HepG2 (cell line): ENCODE measurements around the gene NUAK1. TPM values are rescaled to one million over a fixed set of nuclear protein-coding genes. Genes with fewer than 3 reads are reported as not detected.

Experiments used
- ATAC-seq: fragments of 200-7000 bp; cut with Tn5 transposase; 3 replicates; pipeline ENCODE4 v1.9.1; 2020; ENCODE audit warnings: mild to moderate bottlenecking, moderate library complexity
- BruUV-seq: library from RNA; stranded (reverse); fragments of 400-500 nt; replicated peaks from 2 replicates; lab custom pipeline; 2021; lab: Mats Ljungman, UMichigan
- CTCF ChIA-PET: fragments of 300-600 bp; formaldehyde crosslinking; extraction: SDS; loops from one replicate; lab custom pipeline; 2021; ENCODE audit warnings: low total read pairs, inconsistent platforms, low intra/inter-chr PET ratio; lab: Yijun Ruan, JAX
- POLR2A ChIA-PET: fragments of 350-600 bp; sonication (Branson Sonifier 250); formaldehyde crosslinking; loops from one replicate; lab custom pipeline; 2020; ENCODE audit warnings: antibody characterized with exemption, inconsistent platforms; lab: Yijun Ruan, JAX
- DNase-seq: peaks from one replicate; pipeline ENCODE4 v3.0.0-alpha.2; 2015; ENCODE audit warnings: low spot score
- FAIRE-seq: peaks from 3 replicates; lab custom pipeline; 2011; peaks lifted over from hg19 to GRCh38; lab: Jason Lieb, UNC
- H2AFZ ChIP-seq: one replicate; pipeline ENCODE4 v1.6.1; 2011; ENCODE audit warnings: low read length, inconsistent platforms
- H3K27ac ChIP-seq: fragments of 300-600 bp; 3 replicates; pipeline ENCODE4 v1.8.0; 2011; ENCODE audit warnings: mixed run types, mild to moderate bottlenecking, mixed read lengths, low read length, inconsistent platforms; ENCODE audit not compliant: insufficient read depth; ENCODE audit errors: extremely low read length
- H3K27me3 ChIP-seq, 2 experiments: fragments of 200-600 bp in 1 of 2; 2 replicates in 1 of 2; 3 replicates in 1 of 2; pipeline versions ENCODE4 v1.6.0 to v1.8.0; 2011; ENCODE audit warnings: low read length in 2 of 2, mild to moderate bottlenecking in 2 of 2, moderate library complexity in 2 of 2, inconsistent platforms in 1 of 2; ENCODE audit not compliant: insufficient read depth in 2 of 2, control insufficient read depth in 1 of 2
- H3K36me3 ChIP-seq, 2 experiments: fragments of 200-600 bp in 1 of 2; replicated peaks in 1 of 2; 2 replicates in 1 of 2; 3 replicates in 1 of 2; pipeline versions ENCODE4 v1.5.1 to v1.8.0; 2011; ENCODE audit warnings: low read length in 2 of 2, inconsistent platforms in 1 of 2; ENCODE audit not compliant: insufficient read depth in 2 of 2, control insufficient read depth in 1 of 2
- H3K4me1 ChIP-seq: 2 replicates; pipeline ENCODE4 v1.5.1; 2012; ENCODE audit warnings: low read length, inconsistent platforms; ENCODE audit not compliant: insufficient read depth
- H3K4me2 ChIP-seq: 2 replicates; pipeline ENCODE4 v1.6.0; 2011; ENCODE audit warnings: low read depth, low read length, inconsistent platforms
- H3K4me3 ChIP-seq, 3 experiments: fragments of 200-600 bp in 1 of 3; sonication (generic), shearing (Covaris generic) in 1 of 3; replicated peaks in 1 of 3; 2 replicates each; pipeline ENCODE4 v1.5.1; 2011 to 2016; ENCODE audit warnings: low read length in 3 of 3, inconsistent platforms in 2 of 3, low read depth in 2 of 3, mild to moderate bottlenecking in 2 of 3, control low read depth in 1 of 3, mixed read lengths in 1 of 3; ENCODE audit not compliant: insufficient read depth in 1 of 3
- H3K79me2 ChIP-seq: one replicate; pipeline ENCODE4 v1.6.1; 2011; ENCODE audit warnings: low read length, inconsistent platforms; ENCODE audit not compliant: insufficient read depth
- H3K9ac ChIP-seq: 2 replicates; pipeline ENCODE4 v1.6.0; 2011; ENCODE audit warnings: mild to moderate bottlenecking, low read depth, low read length, inconsistent platforms; ENCODE audit not compliant: insufficient read depth
- H3K9me3 ChIP-seq: 2 replicates; pipeline ENCODE4 v1.5.1; 2012; ENCODE audit warnings: mild to moderate bottlenecking, low read length
- H4K20me1 ChIP-seq: 2 replicates; pipeline ENCODE4 v1.6.0; 2011; ENCODE audit warnings: inconsistent platforms, mild to moderate bottlenecking, low read length, moderate library complexity; ENCODE audit not compliant: insufficient read depth
- AHR ChIP-seq: IDR thresholded peaks from 2 replicates; pipeline ENCODE4 v1.6.1; 2018; ENCODE audit warnings: missing genetic modification reagents, missing compliant biosample characterization
- ARNTL ChIP-seq: sonication (generic); formaldehyde crosslinking; IDR thresholded peaks from 2 replicates; pipeline ENCODE4 v1.4.0; 2020; ENCODE audit warnings: mild to moderate bottlenecking, missing genetic modification reagents
- FOSL1 ChIP-seq: sonication (generic); formaldehyde crosslinking; IDR thresholded peaks from 2 replicates; pipeline ENCODE4 v1.9.0; 2021; ENCODE audit warnings: missing genetic modification reagents, borderline replicate concordance
- FOXA1 ChIP-seq, 2 experiments: fragments of 450-650 bp in 1 of 2; sonication (generic) in 1 of 2; formaldehyde crosslinking in 1 of 2; IDR thresholded peaks; 2 replicates each; pipeline versions ENCODE4 v1.4.0 to v1.6.1; 2016 to 2020; ENCODE audit warnings: missing genetic modification reagents in 1 of 2
- GABPB1 ChIP-seq: IDR thresholded peaks from 2 replicates; pipeline ENCODE4 v1.6.1; 2016; ENCODE audit warnings: mild to moderate bottlenecking, missing genetic modification reagents, moderate library complexity, missing compliant biosample characterization
- HNF4A ChIP-seq: sonication (generic); formaldehyde crosslinking; IDR thresholded peaks from 2 replicates; pipeline ENCODE4 v1.4.0; 2020; ENCODE audit warnings: missing genetic modification reagents
- HNRNPLL ChIP-seq: fragments of 200-400 bp; formaldehyde crosslinking; IDR thresholded peaks from 2 replicates; pipeline ENCODE4 v1.6.1; 2017; ENCODE audit warnings: mild to moderate bottlenecking, low read depth, low read length; ENCODE audit not compliant: poor library complexity, severe bottlenecking
- MTA1 ChIP-seq: sonication (generic); formaldehyde crosslinking; IDR thresholded peaks from 2 replicates; pipeline ENCODE4 v1.4.0; 2020; ENCODE audit warnings: missing genetic modification reagents, mild to moderate bottlenecking, borderline replicate concordance
- RXRB ChIP-seq: IDR thresholded peaks from 2 replicates; pipeline ENCODE4 v1.6.1; 2016; ENCODE audit warnings: borderline replicate concordance, missing genetic modification reagents, missing compliant biosample characterization
- TAF1 ChIP-seq: sonication (generic); formaldehyde crosslinking; IDR thresholded peaks from 2 replicates; pipeline ENCODE4 v1.4.0; 2020; ENCODE audit warnings: missing genetic modification reagents
- ZNF124 ChIP-seq: sonication (generic); formaldehyde crosslinking; IDR thresholded peaks from 2 replicates; pipeline ENCODE4 v1.4.0; 2020; ENCODE audit warnings: missing genetic modification reagents
- ZNF253 ChIP-seq: sonication (generic); formaldehyde crosslinking; IDR thresholded peaks from 2 replicates; pipeline ENCODE4 v1.8.0; 2022; ENCODE audit warnings: mild to moderate bottlenecking, missing genetic modification reagents, borderline replicate concordance
- WGBS: methylation state at CpG from one replicate; pipeline ENCODE4 v1.1.6; 2017; ENCODE audit warnings: low lambda C conversion rate; 5-methylcytosine and 5-hydroxymethylcytosine counted together
- in situ Hi-C: cut with HindIII; loops from 2 replicates; pipeline ENCODE4 v1.10.0; 2017; ENCODE audit warnings: low pct_unique_long_range_greater_than_20kb; ENCODE audit not compliant: extremely low pct_ligation_motif_present
- intact Hi-C: fragments of 100-400 bp; cut with micrococcal nuclease; formaldehyde crosslinking; loops from one replicate; pipeline ENCODE4 v1.10.0; 2022; ENCODE audit not compliant: unreplicated experiment
- polyA plus RNA-seq, 8 experiments: library from polyadenylated mRNA; depleted of rRNA in 3 of 8; stranded (reverse) in 7 of 8; unstranded in 1 of 8; fragments of >200 nt; fragmentation: Illumina TruSeq in 4 of 8; extraction: Trizol in 4 of 8; gene quantifications; 2 replicates each; pipeline versions ENCODE4 v1.2.1 to v1.2.3, GENCODE V29; 2011 to 2016; ENCODE audit warnings: low read depth in 4 of 8, missing spikeins in 1 of 8, mixed read lengths in 1 of 8; ENCODE audit not compliant: insufficient read depth in 1 of 8
- total RNA-seq, 5 experiments: library from RNA; depleted of rRNA; stranded (reverse); fragments of >200 nt; fragmentation: Illumina TruSeq; extraction: Trizol; gene quantifications; 2 replicates each; pipeline ENCODE4 v1.2.3, GENCODE V29; 2016; ENCODE audit warnings: low read depth in 1 of 5
- TF ChIP-seq, protein P1 (sequence below): sonication (generic); formaldehyde crosslinking; conservative IDR thresholded peaks from 2 replicates; pipeline ENCODE4 v1.8.0; 2022; ENCODE audit warnings: mild to moderate bottlenecking, moderate library complexity, missing genetic modification reagents
- TF ChIP-seq, protein P2 (sequence below): sonication (generic); formaldehyde crosslinking; IDR thresholded peaks from 2 replicates; pipeline ENCODE4 v1.4.0; 2020; ENCODE audit warnings: missing genetic modification reagents, borderline replicate concordance
- TF ChIP-seq, protein P3 (sequence below): sonication (generic); formaldehyde crosslinking; IDR thresholded peaks from 2 replicates; pipeline ENCODE4 v1.4.0; 2020; ENCODE audit warnings: missing genetic modification reagents
- TF ChIP-seq, protein P4 (sequence below): sonication (generic); formaldehyde crosslinking; IDR thresholded peaks from 2 replicates; pipeline ENCODE4 v1.4.0; 2020; ENCODE audit warnings: low read depth, mild to moderate bottlenecking, missing genetic modification reagents

NUAK1 gene
- total and polyA plus RNA-seq, 2 of the 13 experiments (the other 11 are each of a cell fraction or from before 2014, with no cell fraction given) = 1.7 to 1.9 TPM

DNA sequence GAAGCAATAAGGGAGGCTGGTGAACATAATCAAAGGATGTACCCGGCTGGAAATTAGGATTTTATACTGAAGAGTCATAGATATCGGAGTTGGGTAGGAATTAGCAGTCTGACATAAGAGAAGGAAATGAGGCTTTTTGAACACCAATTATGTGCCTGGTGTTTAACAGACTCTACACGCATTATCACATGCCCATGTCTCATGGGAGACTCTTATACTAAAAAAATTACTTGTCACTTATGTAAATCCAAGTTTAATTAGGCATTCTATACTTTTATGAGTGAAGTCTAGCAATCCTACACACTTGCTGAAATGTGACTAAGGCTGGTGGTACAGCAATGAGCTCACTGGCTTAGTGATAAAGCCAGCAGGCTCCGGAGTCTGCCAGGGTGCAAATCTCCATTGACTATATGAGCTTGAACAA lies 93.5 kb downstream of the NUAK1 start:
- Histone ChIP-seq H3K27ac (no peak overlapping the region), H3K4me2 (no peak overlapping the region), H2AFZ (no peak overlapping the region), H3K9me3 (no peaks in the 10 kb centered on the region), H3K4me1 (no peaks in the 10 kb centered on the region), H4K20me1 (no peaks in the 10 kb centered on the region), H3K27me3 (peaks cover 2 to 14% of the 10 kb centered on the region in 2 experiments; a peak in 3 of 5 replicates), H3K4me3 (no peak overlapping the region), H3K79me2 (no peaks in the 10 kb centered on the region), H3K36me3 (no peaks in the 10 kb centered on the region), H3K9ac (no peak overlapping the region)
- intact Hi-C loops = loop anchor here (5.0 kb wide), 1 partner anchor 52 kb away; no protein-coding TSS in a partner anchor
- no peak for DNase-seq
- ChIA-PET CTCF (no interaction called here), POLR2A (no interaction called here)
- FAIRE-seq = no peak
- no peak for ATAC-seq
- in situ Hi-C loops = no loop called here
- BruUV-seq = no TSS peak
- 33% methylated on average over 4 of the region's 4 CpGs for WGBS
- TF ChIP-seq MTA1 (CRISPR knock-in tag) (no peak), ZNF253 (CRISPR knock-in tag) (no peak), HNF4A (CRISPR knock-in tag) (no peak), AHR (CRISPR knock-in tag) (no peak), FOXA1 (IDR thresholded peaks at IDR 0.05) (no peak), FOXA1 (CRISPR knock-in tag; IDR thresholded peaks at IDR 0.05) (no peak), FOSL1 (CRISPR knock-in tag) (no peak), ARNTL (CRISPR knock-in tag) (no peak), ZNF124 (no peak), RXRB (CRISPR knock-in tag) (no peak), HNRNPLL (no peak), TAF1 (CRISPR knock-in tag) (no peak), GABPB1 (no peak)
- TF ChIP-seq, protein P1, sequence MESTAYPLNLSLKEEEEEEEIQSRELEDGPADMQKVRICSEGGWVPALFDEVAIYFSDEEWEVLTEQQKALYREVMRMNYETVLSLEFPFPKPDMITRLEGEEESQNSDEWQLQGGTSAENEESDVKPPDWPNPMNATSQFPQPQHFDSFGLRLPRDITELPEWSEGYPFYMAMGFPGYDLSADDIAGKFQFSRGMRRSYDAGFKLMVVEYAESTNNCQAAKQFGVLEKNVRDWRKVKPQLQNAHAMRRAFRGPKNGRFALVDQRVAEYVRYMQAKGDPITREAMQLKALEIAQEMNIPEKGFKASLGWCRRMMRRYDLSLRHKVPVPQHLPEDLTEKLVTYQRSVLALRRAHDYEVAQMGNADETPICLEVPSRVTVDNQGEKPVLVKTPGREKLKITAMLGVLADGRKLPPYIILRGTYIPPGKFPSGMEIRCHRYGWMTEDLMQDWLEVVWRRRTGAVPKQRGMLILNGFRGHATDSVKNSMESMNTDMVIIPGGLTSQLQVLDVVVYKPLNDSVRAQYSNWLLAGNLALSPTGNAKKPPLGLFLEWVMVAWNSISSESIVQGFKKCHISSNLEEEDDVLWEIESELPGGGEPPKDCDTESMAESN (CRISPR knock-in tag) = no peak
- TF ChIP-seq, protein P2, sequence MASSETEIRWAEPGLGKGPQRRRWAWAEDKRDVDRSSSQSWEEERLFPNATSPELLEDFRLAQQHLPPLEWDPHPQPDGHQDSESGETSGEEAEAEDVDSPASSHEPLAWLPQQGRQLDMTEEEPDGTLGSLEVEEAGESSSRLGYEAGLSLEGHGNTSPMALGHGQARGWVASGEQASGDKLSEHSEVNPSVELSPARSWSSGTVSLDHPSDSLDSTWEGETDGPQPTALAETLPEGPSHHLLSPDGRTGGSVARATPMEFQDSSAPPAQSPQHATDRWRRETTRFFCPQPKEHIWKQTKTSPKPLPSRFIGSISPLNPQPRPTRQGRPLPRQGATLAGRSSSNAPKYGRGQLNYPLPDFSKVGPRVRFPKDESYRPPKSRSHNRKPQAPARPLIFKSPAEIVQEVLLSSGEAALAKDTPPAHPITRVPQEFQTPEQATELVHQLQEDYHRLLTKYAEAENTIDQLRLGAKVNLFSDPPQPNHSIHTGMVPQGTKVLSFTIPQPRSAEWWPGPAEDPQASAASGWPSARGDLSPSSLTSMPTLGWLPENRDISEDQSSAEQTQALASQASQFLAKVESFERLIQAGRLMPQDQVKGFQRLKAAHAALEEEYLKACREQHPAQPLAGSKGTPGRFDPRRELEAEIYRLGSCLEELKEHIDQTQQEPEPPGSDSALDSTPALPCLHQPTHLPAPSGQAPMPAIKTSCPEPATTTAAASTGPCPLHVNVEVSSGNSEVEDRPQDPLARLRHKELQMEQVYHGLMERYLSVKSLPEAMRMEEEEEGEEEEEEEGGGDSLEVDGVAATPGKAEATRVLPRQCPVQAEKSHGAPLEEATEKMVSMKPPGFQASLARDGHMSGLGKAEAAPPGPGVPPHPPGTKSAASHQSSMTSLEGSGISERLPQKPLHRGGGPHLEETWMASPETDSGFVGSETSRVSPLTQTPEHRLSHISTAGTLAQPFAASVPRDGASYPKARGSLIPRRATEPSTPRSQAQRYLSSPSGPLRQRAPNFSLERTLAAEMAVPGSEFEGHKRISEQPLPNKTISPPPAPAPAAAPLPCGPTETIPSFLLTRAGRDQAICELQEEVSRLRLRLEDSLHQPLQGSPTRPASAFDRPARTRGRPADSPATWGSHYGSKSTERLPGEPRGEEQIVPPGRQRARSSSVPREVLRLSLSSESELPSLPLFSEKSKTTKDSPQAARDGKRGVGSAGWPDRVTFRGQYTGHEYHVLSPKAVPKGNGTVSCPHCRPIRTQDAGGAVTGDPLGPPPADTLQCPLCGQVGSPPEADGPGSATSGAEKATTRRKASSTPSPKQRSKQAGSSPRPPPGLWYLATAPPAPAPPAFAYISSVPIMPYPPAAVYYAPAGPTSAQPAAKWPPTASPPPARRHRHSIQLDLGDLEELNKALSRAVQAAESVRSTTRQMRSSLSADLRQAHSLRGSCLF = no peak
- TF ChIP-seq, protein P3, sequence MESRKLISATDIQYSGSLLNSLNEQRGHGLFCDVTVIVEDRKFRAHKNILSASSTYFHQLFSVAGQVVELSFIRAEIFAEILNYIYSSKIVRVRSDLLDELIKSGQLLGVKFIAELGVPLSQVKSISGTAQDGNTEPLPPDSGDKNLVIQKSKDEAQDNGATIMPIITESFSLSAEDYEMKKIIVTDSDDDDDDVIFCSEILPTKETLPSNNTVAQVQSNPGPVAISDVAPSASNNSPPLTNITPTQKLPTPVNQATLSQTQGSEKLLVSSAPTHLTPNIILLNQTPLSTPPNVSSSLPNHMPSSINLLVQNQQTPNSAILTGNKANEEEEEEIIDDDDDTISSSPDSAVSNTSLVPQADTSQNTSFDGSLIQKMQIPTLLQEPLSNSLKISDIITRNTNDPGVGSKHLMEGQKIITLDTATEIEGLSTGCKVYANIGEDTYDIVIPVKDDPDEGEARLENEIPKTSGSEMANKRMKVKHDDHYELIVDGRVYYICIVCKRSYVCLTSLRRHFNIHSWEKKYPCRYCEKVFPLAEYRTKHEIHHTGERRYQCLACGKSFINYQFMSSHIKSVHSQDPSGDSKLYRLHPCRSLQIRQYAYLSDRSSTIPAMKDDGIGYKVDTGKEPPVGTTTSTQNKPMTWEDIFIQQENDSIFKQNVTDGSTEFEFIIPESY (CRISPR knock-in tag) = no peak
- TF ChIP-seq, protein P4, sequence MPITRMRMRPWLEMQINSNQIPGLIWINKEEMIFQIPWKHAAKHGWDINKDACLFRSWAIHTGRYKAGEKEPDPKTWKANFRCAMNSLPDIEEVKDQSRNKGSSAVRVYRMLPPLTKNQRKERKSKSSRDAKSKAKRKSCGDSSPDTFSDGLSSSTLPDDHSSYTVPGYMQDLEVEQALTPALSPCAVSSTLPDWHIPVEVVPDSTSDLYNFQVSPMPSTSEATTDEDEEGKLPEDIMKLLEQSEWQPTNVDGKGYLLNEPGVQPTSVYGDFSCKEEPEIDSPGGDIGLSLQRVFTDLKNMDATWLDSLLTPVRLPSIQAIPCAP = no peak
